ENCODE measurements around the gene PDX1.

PDX1 gene

DNA sequence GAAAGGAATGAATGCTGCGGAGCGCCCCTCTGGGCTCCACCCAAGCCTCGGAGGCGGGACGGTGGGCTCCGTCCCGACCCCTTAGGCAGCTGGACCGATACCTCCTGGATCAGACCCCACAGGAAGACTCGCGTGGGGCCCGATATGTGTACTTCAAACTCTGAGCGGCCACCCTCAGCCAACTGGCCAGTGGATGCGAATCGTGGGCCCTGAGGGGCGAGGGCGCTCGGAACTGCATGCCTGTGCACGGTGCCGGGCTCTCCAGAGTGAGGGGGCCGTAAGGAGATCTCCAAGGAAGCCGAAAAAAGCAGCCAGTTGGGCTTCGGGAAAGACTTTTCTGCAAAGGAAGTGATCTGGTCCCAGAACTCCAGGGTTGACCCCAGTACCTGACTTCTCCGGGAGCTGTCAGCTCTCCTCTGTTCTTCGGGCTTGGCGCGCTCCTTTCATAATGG is 8.6 kb downstream of the PDX1 start:
- no peak for ATAC-seq
- TF ChIP-seq TCF4 (CRISPR knock-in tag; IDR thresholded peaks at IDR 0.05; ENCODE audit: borderline replicate concordance) (no peak), ISL1 (CRISPR knock-in tag; IDR thresholded peaks at IDR 0.05) (no peak), ZNF8 (CRISPR knock-in tag; IDR thresholded peaks at IDR 0.05) (no peak), SNAI2 (CRISPR knock-in tag; IDR thresholded peaks at IDR 0.05) (no peak), ARNTL (CRISPR knock-in tag; IDR thresholded peaks at IDR 0.05; ENCODE audit: borderline replicate concordance, low read depth) (no peak), CSDC2 (CRISPR knock-in tag; IDR thresholded peaks at IDR 0.05) (no peak), RARB (CRISPR knock-in tag; IDR thresholded peaks at IDR 0.05) (no peak), ZNF565 (CRISPR knock-in tag; conservative IDR thresholded peaks at IDR 0.05; ENCODE audit: low read depth) (no peak), OSR1 (CRISPR knock-in tag; IDR thresholded peaks at IDR 0.05) (no peak), ZC3H10 (CRISPR knock-in tag; IDR thresholded peaks at IDR 0.05) (no peak), PPARA (CRISPR knock-in tag; IDR thresholded peaks at IDR 0.05; ENCODE audit: borderline replicate concordance) (no peak)
- TF ChIP-seq, protein P1, sequence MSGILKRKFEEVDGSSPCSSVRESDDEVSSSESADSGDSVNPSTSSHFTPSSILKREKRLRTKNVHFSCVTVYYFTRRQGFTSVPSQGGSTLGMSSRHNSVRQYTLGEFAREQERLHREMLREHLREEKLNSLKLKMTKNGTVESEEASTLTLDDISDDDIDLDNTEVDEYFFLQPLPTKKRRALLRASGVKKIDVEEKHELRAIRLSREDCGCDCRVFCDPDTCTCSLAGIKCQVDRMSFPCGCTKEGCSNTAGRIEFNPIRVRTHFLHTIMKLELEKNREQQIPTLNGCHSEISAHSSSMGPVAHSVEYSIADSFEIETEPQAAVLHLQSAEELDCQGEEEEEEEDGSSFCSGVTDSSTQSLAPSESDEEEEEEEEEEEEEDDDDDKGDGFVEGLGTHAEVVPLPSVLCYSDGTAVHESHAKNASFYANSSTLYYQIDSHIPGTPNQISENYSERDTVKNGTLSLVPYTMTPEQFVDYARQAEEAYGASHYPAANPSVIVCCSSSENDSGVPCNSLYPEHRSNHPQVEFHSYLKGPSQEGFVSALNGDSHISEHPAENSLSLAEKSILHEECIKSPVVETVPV (CRISPR knock-in tag; IDR thresholded peaks at IDR 0.05) = no peak

DNA sequence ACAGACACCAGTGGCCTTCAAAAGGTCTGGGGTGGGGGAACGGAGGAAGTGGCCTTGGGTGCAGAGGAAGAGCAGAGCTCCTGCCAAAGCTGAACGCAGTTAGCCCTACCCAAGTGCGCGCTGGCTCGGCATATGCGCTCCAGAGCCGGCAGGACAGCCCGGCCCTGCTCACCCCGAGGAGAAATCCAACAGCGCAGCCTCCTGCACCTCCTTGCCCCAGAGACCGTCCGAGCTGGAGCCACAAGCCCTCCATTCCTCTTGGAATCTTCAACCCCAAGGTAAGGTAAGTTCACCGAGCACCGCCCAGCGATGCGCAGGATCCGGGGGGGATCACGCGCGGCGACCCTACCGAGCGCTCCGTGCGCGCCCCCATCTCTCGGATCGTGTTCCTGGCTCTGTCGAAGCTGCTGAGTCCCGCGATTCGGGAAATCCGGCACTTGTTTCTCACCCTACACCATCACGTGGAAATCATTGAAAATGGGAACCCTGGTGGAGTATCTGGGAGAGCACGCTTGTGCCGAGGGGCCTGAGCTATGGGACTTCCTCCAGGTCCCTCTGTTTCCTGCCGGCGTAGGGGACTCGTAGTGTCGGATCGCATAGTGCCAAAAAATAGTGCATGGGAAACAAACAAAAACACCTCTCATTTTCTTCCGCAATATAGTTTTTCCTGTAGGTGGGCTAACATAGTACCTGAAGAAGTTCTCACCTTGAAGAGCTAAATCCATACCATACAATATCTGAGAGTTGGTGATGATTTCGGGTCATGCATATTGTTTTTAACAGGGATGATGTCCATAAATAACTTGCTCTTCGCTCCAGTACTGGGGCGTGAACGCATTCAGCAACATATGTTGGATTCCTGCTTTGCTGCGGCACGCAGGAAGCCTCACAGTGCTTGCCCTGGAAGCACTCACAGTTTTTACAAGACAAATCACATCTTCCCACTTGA is 9.3 kb downstream of the PDX1 start:
- TF ChIP-seq, protein P1 (CRISPR knock-in tag; IDR thresholded peaks at IDR 0.05) = no peak
- no peak for TF ChIP-seq ZNF8 (CRISPR knock-in tag; IDR thresholded peaks at IDR 0.05)
- ATAC-seq = no peak

DNA sequence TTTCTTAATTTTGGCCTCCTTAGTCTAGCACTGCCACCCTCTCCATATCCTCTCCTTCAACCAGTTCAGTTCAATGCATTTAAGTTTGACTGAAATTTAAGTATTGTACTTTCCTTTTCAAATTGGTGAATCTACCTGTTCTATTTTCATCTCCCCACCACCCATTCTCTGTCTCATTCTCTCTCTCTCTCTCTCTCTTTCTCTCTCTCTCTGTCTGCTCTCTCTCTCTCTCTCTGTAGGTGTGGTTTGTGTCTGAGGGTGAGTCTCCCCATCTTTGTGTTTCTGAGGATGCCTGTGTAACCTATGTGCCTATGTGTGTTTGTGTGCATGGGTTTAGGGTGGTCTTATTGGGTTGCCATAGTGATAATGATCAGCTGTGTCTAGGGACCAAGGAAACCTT is 10.1 kb downstream of the PDX1 start:
- no peak for ATAC-seq
- TF ChIP-seq ZFP30 (CRISPR knock-in tag; IDR thresholded peaks at IDR 0.05) = no peak
- TF ChIP-seq ARNTL (CRISPR knock-in tag; IDR thresholded peaks at IDR 0.05; ENCODE audit: borderline replicate concordance, low read depth) = no peak
- TF ChIP-seq, protein P2, sequence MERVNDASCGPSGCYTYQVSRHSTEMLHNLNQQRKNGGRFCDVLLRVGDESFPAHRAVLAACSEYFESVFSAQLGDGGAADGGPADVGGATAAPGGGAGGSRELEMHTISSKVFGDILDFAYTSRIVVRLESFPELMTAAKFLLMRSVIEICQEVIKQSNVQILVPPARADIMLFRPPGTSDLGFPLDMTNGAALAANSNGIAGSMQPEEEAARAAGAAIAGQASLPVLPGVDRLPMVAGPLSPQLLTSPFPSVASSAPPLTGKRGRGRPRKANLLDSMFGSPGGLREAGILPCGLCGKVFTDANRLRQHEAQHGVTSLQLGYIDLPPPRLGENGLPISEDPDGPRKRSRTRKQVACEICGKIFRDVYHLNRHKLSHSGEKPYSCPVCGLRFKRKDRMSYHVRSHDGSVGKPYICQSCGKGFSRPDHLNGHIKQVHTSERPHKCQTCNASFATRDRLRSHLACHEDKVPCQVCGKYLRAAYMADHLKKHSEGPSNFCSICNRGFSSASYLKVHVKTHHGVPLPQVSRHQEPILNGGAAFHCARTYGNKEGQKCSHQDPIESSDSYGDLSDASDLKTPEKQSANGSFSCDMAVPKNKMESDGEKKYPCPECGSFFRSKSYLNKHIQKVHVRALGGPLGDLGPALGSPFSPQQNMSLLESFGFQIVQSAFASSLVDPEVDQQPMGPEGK (CRISPR knock-in tag; IDR thresholded peaks at IDR 0.05; ENCODE audit: borderline replicate concordance) = no peak
- TF ChIP-seq, protein P1 (CRISPR knock-in tag; IDR thresholded peaks at IDR 0.05) = no peak
- TF ChIP-seq BACH2 (CRISPR knock-in tag; IDR thresholded peaks at IDR 0.05; ENCODE audit: borderline replicate concordance) = no peak
- TF ChIP-seq RARB (CRISPR knock-in tag; IDR thresholded peaks at IDR 0.05) = no peak
- TF ChIP-seq TOX (CRISPR knock-in tag; IDR thresholded peaks at IDR 0.05; ENCODE audit: borderline replicate concordance) = no peak
- TF ChIP-seq, protein P3, sequence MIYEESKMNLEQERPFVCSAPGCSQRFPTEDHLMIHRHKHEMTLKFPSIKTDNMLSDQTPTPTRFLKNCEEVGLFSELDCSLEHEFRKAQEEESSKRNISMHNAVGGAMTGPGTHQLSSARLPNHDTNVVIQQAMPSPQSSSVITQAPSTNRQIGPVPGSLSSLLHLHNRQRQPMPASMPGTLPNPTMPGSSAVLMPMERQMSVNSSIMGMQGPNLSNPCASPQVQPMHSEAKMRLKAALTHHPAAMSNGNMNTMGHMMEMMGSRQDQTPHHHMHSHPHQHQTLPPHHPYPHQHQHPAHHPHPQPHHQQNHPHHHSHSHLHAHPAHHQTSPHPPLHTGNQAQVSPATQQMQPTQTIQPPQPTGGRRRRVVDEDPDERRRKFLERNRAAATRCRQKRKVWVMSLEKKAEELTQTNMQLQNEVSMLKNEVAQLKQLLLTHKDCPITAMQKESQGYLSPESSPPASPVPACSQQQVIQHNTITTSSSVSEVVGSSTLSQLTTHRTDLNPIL (CRISPR knock-in tag; IDR thresholded peaks at IDR 0.05; ENCODE audit: low read depth) = no peak
- TF ChIP-seq CSDC2 (CRISPR knock-in tag; IDR thresholded peaks at IDR 0.05) = no peak
- TF ChIP-seq, protein P4, sequence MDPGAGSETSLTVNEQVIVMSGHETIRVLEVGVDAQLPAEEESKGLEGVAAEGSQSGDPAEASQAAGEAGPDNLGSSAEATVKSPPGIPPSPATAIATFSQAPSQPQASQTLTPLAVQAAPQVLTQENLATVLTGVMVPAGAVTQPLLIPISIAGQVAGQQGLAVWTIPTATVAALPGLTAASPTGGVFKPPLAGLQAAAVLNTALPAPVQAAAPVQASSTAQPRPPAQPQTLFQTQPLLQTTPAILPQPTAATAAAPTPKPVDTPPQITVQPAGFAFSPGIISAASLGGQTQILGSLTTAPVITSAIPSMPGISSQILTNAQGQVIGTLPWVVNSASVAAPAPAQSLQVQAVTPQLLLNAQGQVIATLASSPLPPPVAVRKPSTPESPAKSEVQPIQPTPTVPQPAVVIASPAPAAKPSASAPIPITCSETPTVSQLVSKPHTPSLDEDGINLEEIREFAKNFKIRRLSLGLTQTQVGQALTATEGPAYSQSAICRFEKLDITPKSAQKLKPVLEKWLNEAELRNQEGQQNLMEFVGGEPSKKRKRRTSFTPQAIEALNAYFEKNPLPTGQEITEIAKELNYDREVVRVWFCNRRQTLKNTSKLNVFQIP (CRISPR knock-in tag; IDR thresholded peaks at IDR 0.05; ENCODE audit: borderline replicate concordance, low read depth) = no peak

All from SK-N-SH treated with all-trans-retinoic acid at 6 μM for 48 hours (cell line).